ENCODE measurements around the gene TM4SF5.

- no peak for TF ChIP-seq EZH2 (IDR thresholded peaks at IDR 0.05; ENCODE audit: insufficient read depth, poor library complexity, severe bottlenecking)
- TF ChIP-seq EZH2phosphoT487 (IDR thresholded peaks at IDR 0.05; ENCODE audit: insufficient read depth, low read depth): no peak
These were observed 19.0 kb downstream of the TM4SF5 start for GRCh38 chr17:4790705-4791088.
